Thymus (tissue), 11 donors: ENCODE data around the gene NOPCHAP1. TPM values are rescaled to one million over a fixed set of nuclear protein-coding genes. Genes with fewer than 3 reads are reported as not detected.

Experiments
- DNase-seq, 9 donors: peaks; one replicate each; pipeline ENCODE4 v3.0.0-alpha.2; 2013; ENCODE audit warnings: low spot score in 9 of 9, low read depth in 6 of 9, missing footprints in 1 of 9
- H3K27ac ChIP-seq, 2 donors: one replicate each; pipeline ENCODE4 v1.5.1; 2013; ENCODE audit warnings: control low read depth in 1 of 2, low read depth in 1 of 2, low read length in 1 of 2, mild to moderate bottlenecking in 1 of 2, moderate library complexity in 1 of 2
- H3K27me3 ChIP-seq, 2 donors: one replicate each; pipeline ENCODE4 v1.5.1; 2013; ENCODE audit warnings: low read length in 1 of 2; ENCODE audit not compliant: control insufficient read depth in 2 of 2, insufficient read depth in 1 of 2
- H3K36me3 ChIP-seq, 2 donors: one replicate each; pipeline ENCODE4 v1.5.1; 2013; ENCODE audit warnings: low read length in 1 of 2, mild to moderate bottlenecking in 1 of 2, moderate library complexity in 1 of 2; ENCODE audit not compliant: control insufficient read depth in 2 of 2, insufficient read depth in 2 of 2
- H3K4me1 ChIP-seq, 2 donors: one replicate each; pipeline ENCODE4 v1.5.1; 2013; ENCODE audit warnings: low read length in 2 of 2; ENCODE audit not compliant: control insufficient read depth in 2 of 2, insufficient read depth in 2 of 2
- H3K4me3 ChIP-seq, 2 donors: one replicate each; pipeline ENCODE4 v1.5.1; 2013; ENCODE audit warnings: low read length in 2 of 2, control low read depth in 1 of 2, mild to moderate bottlenecking in 1 of 2
- H3K9me3 ChIP-seq, 2 donors: one replicate each; pipeline ENCODE4 v1.5.1; 2013; ENCODE audit warnings: low read length in 1 of 2, mild to moderate bottlenecking in 1 of 2; ENCODE audit not compliant: control insufficient read depth in 2 of 2, insufficient read depth in 1 of 2
- WGBS: extraction: QIAGEN DNeasy Blood & Tissue Kit; methylation state at CpG from one replicate; pipeline ENCODE4 v1.1.7; 2013; 5-methylcytosine and 5-hydroxymethylcytosine counted together
- polyA plus RNA-seq: library from polyadenylated mRNA; stranded (reverse); fragments of 200-250 nt; gene quantifications from one replicate; pipeline ENCODE4 v1.2.3, GENCODE V29; 2013
- total RNA-seq: library from RNA; stranded (reverse); fragments of 120-200 nt; gene quantifications from one replicate; pipeline ENCODE4 v1.2.4, GENCODE V29; 2013
- donor health status: healthy.

NOPCHAP1 gene
- total and polyA plus RNA-seq, 2 donors = 15.5 to 29.6 TPM

GRCh38 chr12:105024928-105025327, 38.8 kb downstream of the NOPCHAP1 start:
- no peaks in the 10 kb centered on the region for H3K9me3 ChIP-seq
- DNase-seq = no peak
- no peak overlapping the region for H3K27ac ChIP-seq
- no peaks in the 10 kb centered on the region for H3K27me3 ChIP-seq
- no peaks in the 10 kb centered on the region for H3K4me1 ChIP-seq
- WGBS = 99% methylated on average over 2 of the region's 2 CpGs
- no peak overlapping the region for H3K4me3 ChIP-seq
- no peaks in the 10 kb centered on the region for H3K36me3 ChIP-seq

- Histone ChIP-seq H3K4me1 (no peaks in the 10 kb centered on the region), H3K27ac (no peak overlapping the region)
- peak in 1 of 9 donors; percentile 9 for DNase-seq
Measured at GRCh38 chr12:105025890-105026289, 39.8 kb downstream of the NOPCHAP1 start.

GRCh38 chr12:105026411-105026810, 40.3 kb downstream of the NOPCHAP1 start:
- Histone ChIP-seq H3K27ac (no peak overlapping the region), H3K4me1 (no peaks in the 10 kb centered on the region)
- DNase-seq = no peak

More at GRCh38 chr12:105025890-105026289, 39.8 kb downstream of the NOPCHAP1 start:
- Histone ChIP-seq H3K36me3 (no peaks in the 10 kb centered on the region), H3K4me3 (no peak overlapping the region), H3K9me3 (no peaks in the 10 kb centered on the region), H3K27me3 (no peaks in the 10 kb centered on the region)
- WGBS = 92% methylated on average over 5 of the region's 5 CpGs

GRCh38 chr12:105030820-105031807, 45.0 kb downstream of the NOPCHAP1 start:
- H3K4me3 ChIP-seq = no peak overlapping the region
- WGBS = 93% methylated on average over 9 of the region's 9 CpGs
- DNase-seq = no peak
- H3K27me3 ChIP-seq = no peaks in the 10 kb centered on the region
- no peaks in the 10 kb centered on the region for H3K9me3 ChIP-seq
- H3K36me3 ChIP-seq = no peaks in the 10 kb centered on the region
- no peaks in the 10 kb centered on the region for H3K4me1 ChIP-seq
- H3K27ac ChIP-seq = no peak overlapping the region

More at GRCh38 chr12:105026411-105026810, 40.3 kb downstream of the NOPCHAP1 start:
- no peaks in the 10 kb centered on the region for H3K27me3 ChIP-seq
- WGBS = 98% methylated on average over 4 of the region's 4 CpGs
- no peaks in the 10 kb centered on the region for H3K9me3 ChIP-seq
- no peaks in the 10 kb centered on the region for H3K36me3 ChIP-seq
- H3K4me3 ChIP-seq = no peak overlapping the region

GRCh38 chr12:105032703-105033357, 46.7 kb downstream of the NOPCHAP1 start:
- no peaks in the 10 kb centered on the region for H3K27me3 ChIP-seq
- 99% methylated on average over 4 of the region's 4 CpGs for WGBS
- no peak overlapping the region for H3K4me3 ChIP-seq
- no peaks in the 10 kb centered on the region for H3K4me1 ChIP-seq
- H3K9me3 ChIP-seq = no peaks in the 10 kb centered on the region
- no peak overlapping the region for H3K27ac ChIP-seq
- no peak for DNase-seq
- H3K36me3 ChIP-seq = no peaks in the 10 kb centered on the region

GRCh38 chr12:105033851-105034250, 47.7 kb downstream of the NOPCHAP1 start:
- no peaks in the 10 kb centered on the region for H3K36me3 ChIP-seq
- no peak overlapping the region for H3K4me3 ChIP-seq
- H3K9me3 ChIP-seq = no peaks in the 10 kb centered on the region
- WGBS = 57% methylated on average over 2 of the region's 2 CpGs
- no peak for DNase-seq
- no peaks in the 10 kb centered on the region for H3K27me3 ChIP-seq
- no peaks in the 10 kb centered on the region for H3K4me1 ChIP-seq
- no peak overlapping the region for H3K27ac ChIP-seq

Other genes starting within 250 kb of the NOPCHAP1 start
- 14.7 TPM for gene SLC41A2, start 28.0 kb upstream of the NOPCHAP1 start, total RNA-seq
- gene SLC41A2, start 28.0 kb upstream of the NOPCHAP1 start, polyA plus RNA-seq = 3.8 TPM
- 0.24 TPM for gene ALDH1L2, start 98.1 kb downstream of the NOPCHAP1 start, total RNA-seq
- 0.55 TPM for gene ALDH1L2, start 98.1 kb downstream of the NOPCHAP1 start, polyA plus RNA-seq
- 34.9 TPM for gene WASHC4, start 121.4 kb downstream of the NOPCHAP1 start, total RNA-seq
- 28.4 TPM for gene WASHC4, start 121.4 kb downstream of the NOPCHAP1 start, polyA plus RNA-seq
- gene APPL2, start 249.9 kb downstream of the NOPCHAP1 start, total RNA-seq = 20.9 TPM
- gene APPL2, start 249.9 kb downstream of the NOPCHAP1 start, polyA plus RNA-seq = 32.0 TPM